HepG2 (cell line): ENCODE results near the gene EMILIN1. TPM values are rescaled to one million over a fixed set of nuclear protein-coding genes. Genes with fewer than 3 reads are reported as not detected.
A peak's percentile ranks its signal among the peaks of the same experiment; 100 is the strongest.

Experiments used
- ATF7-NPFF ChIP-seq: sonication (generic); formaldehyde crosslinking; IDR thresholded peaks from 2 replicates; pipeline ENCODE4 v1.8.1; 2023; ENCODE audit warnings: mild to moderate bottlenecking, low read depth, missing genetic modification reagents, moderate library complexity
- BRCA1 ChIP-seq: sonication (generic); formaldehyde crosslinking; IDR thresholded peaks from 2 replicates; pipeline ENCODE4 v1.4.0; 2020; ENCODE audit warnings: missing genetic modification reagents
- JDP2 ChIP-seq: sonication (generic); formaldehyde crosslinking; IDR thresholded peaks from 2 replicates; pipeline ENCODE4 v1.8.1; 2022; ENCODE audit warnings: missing genetic modification reagents, borderline replicate concordance
- KLF16 ChIP-seq, 2 experiments: sonication (generic) in 1 of 2; formaldehyde crosslinking in 1 of 2; IDR thresholded peaks; 2 replicates each; pipeline versions ENCODE4 v1.6.1 to v1.8.0; 2016 to 2023; ENCODE audit warnings: missing genetic modification reagents in 2 of 2, missing compliant biosample characterization in 1 of 2
- MAFK ChIP-seq, 2 experiments: IDR thresholded peaks in 1 of 2; conservative IDR thresholded peaks in 1 of 2; 2 replicates each; pipeline ENCODE4 v1.6.1; 2011; ENCODE audit warnings: improper control_type of control experiment in 2 of 2, low read length in 2 of 2
- MED13 ChIP-seq: sonication (generic); formaldehyde crosslinking; IDR thresholded peaks from 2 replicates; pipeline ENCODE4 v1.5.0; 2020; ENCODE audit warnings: missing genetic modification reagents
- NONO ChIP-seq, 2 experiments: fragments of 450-650 bp in 1 of 2; sonication (generic) in 1 of 2; formaldehyde crosslinking in 1 of 2; IDR thresholded peaks in 1 of 2; conservative IDR thresholded peaks in 1 of 2; 2 replicates each; pipeline versions ENCODE4 v1.6.1 to v1.8.0; 2017 to 2022; ENCODE audit warnings: mild to moderate bottlenecking in 1 of 2, missing genetic modification reagents in 1 of 2, moderate library complexity in 1 of 2
- PITX1 ChIP-seq: sonication (generic); formaldehyde crosslinking; IDR thresholded peaks from 2 replicates; pipeline ENCODE4 v1.5.1; 2020; ENCODE audit warnings: mild to moderate bottlenecking, missing genetic modification reagents
- POGZ ChIP-seq: sonication (generic); formaldehyde crosslinking; IDR thresholded peaks from 2 replicates; pipeline ENCODE4 v1.4.0; 2020; ENCODE audit warnings: mild to moderate bottlenecking, missing genetic modification reagents
- TP53 ChIP-seq: sonication (generic); formaldehyde crosslinking; conservative IDR thresholded peaks from 2 replicates; pipeline ENCODE4 v1.4.0; 2020; ENCODE audit warnings: missing genetic modification reagents
- ZFAT ChIP-seq: sonication (generic); formaldehyde crosslinking; conservative IDR thresholded peaks from 2 replicates; pipeline ENCODE4 v1.8.1; 2023; ENCODE audit warnings: missing genetic modification reagents, inconsistent platforms
- ZNF101 ChIP-seq: sonication (generic); formaldehyde crosslinking; IDR thresholded peaks from 2 replicates; pipeline ENCODE4 v1.4.0; 2020; ENCODE audit warnings: mild to moderate bottlenecking, low read depth, missing genetic modification reagents, borderline replicate concordance
- ZNF180 ChIP-seq: sonication (generic); formaldehyde crosslinking; IDR thresholded peaks from 2 replicates; pipeline ENCODE4 v1.4.0; 2020; ENCODE audit warnings: low read depth, missing genetic modification reagents, borderline replicate concordance
- ZNF543 ChIP-seq: sonication (generic); formaldehyde crosslinking; IDR thresholded peaks from 2 replicates; pipeline ENCODE4 v1.4.0; 2020; ENCODE audit warnings: mild to moderate bottlenecking, missing genetic modification reagents
- ZNF547 ChIP-seq: sonication (generic); formaldehyde crosslinking; IDR thresholded peaks from 2 replicates; pipeline ENCODE4 v1.5.1; 2020; ENCODE audit warnings: mild to moderate bottlenecking, missing genetic modification reagents
- ZNF678 ChIP-seq: sonication (generic); formaldehyde crosslinking; IDR thresholded peaks from 2 replicates; pipeline ENCODE4 v1.4.0; 2020; ENCODE audit warnings: mild to moderate bottlenecking, missing genetic modification reagents
- ZNF703 ChIP-seq: sonication (generic); formaldehyde crosslinking; IDR thresholded peaks from 2 replicates; pipeline ENCODE4 v1.5.1; 2020; ENCODE audit warnings: missing genetic modification reagents, mild to moderate bottlenecking, moderate library complexity, borderline replicate concordance
- ZNF724P ChIP-seq: sonication (generic); formaldehyde crosslinking; IDR thresholded peaks from 2 replicates; pipeline ENCODE4 v1.8.0; 2022; ENCODE audit warnings: missing genetic modification reagents, borderline replicate concordance
- ZNF776 ChIP-seq: sonication (generic); formaldehyde crosslinking; IDR thresholded peaks from 2 replicates; pipeline ENCODE4 v1.4.0; 2020; ENCODE audit warnings: mild to moderate bottlenecking, missing genetic modification reagents
- ZSCAN31 ChIP-seq: sonication (generic); formaldehyde crosslinking; IDR thresholded peaks from 2 replicates; pipeline ENCODE4 v1.5.0; 2020; ENCODE audit warnings: low read depth, mild to moderate bottlenecking, missing genetic modification reagents
- polyA plus RNA-seq, 8 experiments: library from polyadenylated mRNA; depleted of rRNA in 3 of 8; stranded (reverse) in 7 of 8; unstranded in 1 of 8; fragments of >200 nt; fragmentation: Illumina TruSeq in 4 of 8; extraction: Trizol in 4 of 8; gene quantifications; 2 replicates each; pipeline versions ENCODE4 v1.2.1 to v1.2.3, GENCODE V29; 2011 to 2016; ENCODE audit warnings: low read depth in 4 of 8, missing spikeins in 1 of 8, mixed read lengths in 1 of 8; ENCODE audit not compliant: insufficient read depth in 1 of 8
- total RNA-seq, 5 experiments: library from RNA; depleted of rRNA; stranded (reverse); fragments of >200 nt; fragmentation: Illumina TruSeq; extraction: Trizol; gene quantifications; 2 replicates each; pipeline ENCODE4 v1.2.3, GENCODE V29; 2016; ENCODE audit warnings: low read depth in 1 of 5
- TF ChIP-seq, protein P1 (sequence below): sonication (generic); formaldehyde crosslinking; IDR thresholded peaks from 2 replicates; pipeline ENCODE4 v1.8.0; 2022; ENCODE audit warnings: missing genetic modification reagents, mild to moderate bottlenecking, borderline replicate concordance
- TF ChIP-seq, protein P2 (sequence below): sonication (generic); formaldehyde crosslinking; IDR thresholded peaks from 2 replicates; pipeline ENCODE4 v1.5.0; 2020; ENCODE audit warnings: mild to moderate bottlenecking, missing genetic modification reagents
- TF ChIP-seq, protein P3 (sequence below): sonication (generic); formaldehyde crosslinking; IDR thresholded peaks from 2 replicates; pipeline ENCODE4 v1.8.1; 2023; ENCODE audit warnings: mild to moderate bottlenecking, missing genetic modification reagents

EMILIN1 gene
- total and polyA plus RNA-seq, 2 of the 13 experiments (the other 11 are each of a cell fraction or from before 2014, with no cell fraction given) = 8.1 to 9.7 TPM

DNA sequence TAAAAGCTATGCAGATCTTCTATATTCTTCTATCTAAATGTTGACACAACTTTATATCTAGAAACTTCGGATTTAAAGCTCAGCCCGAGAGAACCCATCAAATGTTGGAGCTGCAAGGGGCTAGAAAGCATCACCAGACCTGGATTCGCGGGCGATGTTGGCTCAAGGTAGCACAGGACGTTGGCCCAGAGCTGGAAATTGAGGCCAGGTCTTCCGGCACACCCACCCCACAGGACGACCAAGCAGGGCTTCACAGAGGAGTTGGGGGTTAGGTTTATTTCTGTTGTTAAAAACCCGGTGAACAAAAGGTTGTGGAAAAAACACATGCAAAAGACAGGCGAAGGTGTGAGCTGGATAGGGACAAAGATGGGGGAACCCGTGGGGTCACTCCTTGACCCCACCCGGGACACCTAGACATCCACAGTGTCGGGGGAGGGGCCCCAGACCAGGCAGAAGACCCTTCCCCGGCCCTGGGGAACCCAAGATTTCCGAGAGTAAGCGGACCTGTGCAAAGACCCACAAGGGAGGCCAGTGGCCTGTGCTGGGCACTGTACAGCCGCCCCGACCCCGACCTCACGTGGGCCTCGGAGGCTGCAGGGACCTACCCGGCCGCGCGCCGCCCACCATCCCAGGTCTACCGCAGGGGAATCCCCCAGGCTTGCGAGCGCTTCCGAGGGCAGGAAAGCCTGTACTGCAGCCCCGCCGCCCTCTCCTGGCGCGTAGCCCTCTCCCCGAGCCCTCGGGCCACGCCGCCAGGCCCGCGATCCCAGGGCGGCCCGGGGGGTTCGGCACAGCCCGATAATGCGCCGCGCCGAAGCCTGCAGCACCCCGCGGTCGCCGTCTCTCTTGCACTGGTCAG is 28.8 kb upstream of the EMILIN1 start (continued):
- TF ChIP-seq BRCA1 (CRISPR knock-in tag) (peak; percentile 94; the same call in 1 of the 2 replicates), ZNF678 (peak; percentile 47; the same call in 1 of the 2 replicates), ZSCAN31 (CRISPR knock-in tag) (0 out of 2 replicates have a peak, but pooled peaks have one; percentile 1), ZNF724P (peak; percentile 80), MAFK (conservative IDR thresholded peaks at IDR 0.05 in 1 of 2, IDR thresholded peaks at IDR 0.05 in 1 of 2; ENCODE audit: low read length in 2 of 2) (no peak), ZNF547 (CRISPR knock-in tag) (peak; percentile 95; the same call in 1 of the 2 replicates), NONO (IDR thresholded peaks at IDR 0.05) (no peak), NONO (CRISPR knock-in tag; conservative IDR thresholded peaks at IDR 0.05) (peak; percentile 60; the same call in 1 of the 2 replicates), ZNF180 (CRISPR knock-in tag) (no peak), ATF7-NPFF (CRISPR knock-in tag) (peak; percentile 74), POGZ (CRISPR knock-in tag) (peak; percentile 4; the same call in 1 of the 2 replicates), MED13 (CRISPR knock-in tag) (peak; percentile 49; the same call in 1 of the 2 replicates), PITX1 (CRISPR knock-in tag) (peak; percentile 59; the same call in 1 of the 2 replicates), ZNF776 (CRISPR knock-in tag) (peak; percentile 47; the same call in 1 of the 2 replicates), ZNF101 (CRISPR knock-in tag) (no peak), ZNF703 (peak; percentile 94; the same call in 1 of the 2 replicates), KLF16 (CRISPR knock-in tag; IDR thresholded peaks at IDR 0.05) (0 out of 4 replicates have a peak, but pooled peaks of 1 of the 2 experiments have one; percentile 65), ZFAT (CRISPR knock-in tag) (0 out of 2 replicates have a peak, but pooled peaks have one; percentile 75), ZNF543 (peak; percentile 24; the same call in 1 of the 2 replicates), JDP2 (CRISPR knock-in tag) (peak; percentile 12; the same call in 1 of the 2 replicates), TP53 (CRISPR knock-in tag) (0 out of 2 replicates have a peak, but pooled peaks have one; percentile 74)
- TF ChIP-seq, protein P1, sequence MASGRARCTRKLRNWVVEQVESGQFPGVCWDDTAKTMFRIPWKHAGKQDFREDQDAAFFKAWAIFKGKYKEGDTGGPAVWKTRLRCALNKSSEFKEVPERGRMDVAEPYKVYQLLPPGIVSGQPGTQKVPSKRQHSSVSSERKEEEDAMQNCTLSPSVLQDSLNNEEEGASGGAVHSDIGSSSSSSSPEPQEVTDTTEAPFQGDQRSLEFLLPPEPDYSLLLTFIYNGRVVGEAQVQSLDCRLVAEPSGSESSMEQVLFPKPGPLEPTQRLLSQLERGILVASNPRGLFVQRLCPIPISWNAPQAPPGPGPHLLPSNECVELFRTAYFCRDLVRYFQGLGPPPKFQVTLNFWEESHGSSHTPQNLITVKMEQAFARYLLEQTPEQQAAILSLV (CRISPR knock-in tag) = 0 out of 2 replicates have a peak, but pooled peaks have one; percentile 80
- TF ChIP-seq, protein P2, sequence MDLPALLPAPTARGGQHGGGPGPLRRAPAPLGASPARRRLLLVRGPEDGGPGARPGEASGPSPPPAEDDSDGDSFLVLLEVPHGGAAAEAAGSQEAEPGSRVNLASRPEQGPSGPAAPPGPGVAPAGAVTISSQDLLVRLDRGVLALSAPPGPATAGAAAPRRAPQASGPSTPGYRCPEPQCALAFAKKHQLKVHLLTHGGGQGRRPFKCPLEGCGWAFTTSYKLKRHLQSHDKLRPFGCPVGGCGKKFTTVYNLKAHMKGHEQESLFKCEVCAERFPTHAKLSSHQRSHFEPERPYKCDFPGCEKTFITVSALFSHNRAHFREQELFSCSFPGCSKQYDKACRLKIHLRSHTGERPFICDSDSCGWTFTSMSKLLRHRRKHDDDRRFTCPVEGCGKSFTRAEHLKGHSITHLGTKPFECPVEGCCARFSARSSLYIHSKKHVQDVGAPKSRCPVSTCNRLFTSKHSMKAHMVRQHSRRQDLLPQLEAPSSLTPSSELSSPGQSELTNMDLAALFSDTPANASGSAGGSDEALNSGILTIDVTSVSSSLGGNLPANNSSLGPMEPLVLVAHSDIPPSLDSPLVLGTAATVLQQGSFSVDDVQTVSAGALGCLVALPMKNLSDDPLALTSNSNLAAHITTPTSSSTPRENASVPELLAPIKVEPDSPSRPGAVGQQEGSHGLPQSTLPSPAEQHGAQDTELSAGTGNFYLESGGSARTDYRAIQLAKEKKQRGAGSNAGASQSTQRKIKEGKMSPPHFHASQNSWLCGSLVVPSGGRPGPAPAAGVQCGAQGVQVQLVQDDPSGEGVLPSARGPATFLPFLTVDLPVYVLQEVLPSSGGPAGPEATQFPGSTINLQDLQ (CRISPR knock-in tag) = no peak
- TF ChIP-seq, protein P3, sequence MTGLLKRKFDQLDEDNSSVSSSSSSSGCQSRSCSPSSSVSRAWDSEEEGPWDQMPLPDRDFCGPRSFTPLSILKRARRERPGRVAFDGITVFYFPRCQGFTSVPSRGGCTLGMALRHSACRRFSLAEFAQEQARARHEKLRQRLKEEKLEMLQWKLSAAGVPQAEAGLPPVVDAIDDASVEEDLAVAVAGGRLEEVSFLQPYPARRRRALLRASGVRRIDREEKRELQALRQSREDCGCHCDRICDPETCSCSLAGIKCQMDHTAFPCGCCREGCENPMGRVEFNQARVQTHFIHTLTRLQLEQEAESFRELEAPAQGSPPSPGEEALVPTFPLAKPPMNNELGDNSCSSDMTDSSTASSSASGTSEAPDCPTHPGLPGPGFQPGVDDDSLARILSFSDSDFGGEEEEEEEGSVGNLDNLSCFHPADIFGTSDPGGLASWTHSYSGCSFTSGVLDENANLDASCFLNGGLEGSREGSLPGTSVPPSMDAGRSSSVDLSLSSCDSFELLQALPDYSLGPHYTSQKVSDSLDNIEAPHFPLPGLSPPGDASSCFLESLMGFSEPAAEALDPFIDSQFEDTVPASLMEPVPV (CRISPR knock-in tag) = no peak
